COR-L47 (cell line): ENCODE results near the gene KLHL18.
A peak's percentile ranks its signal among the peaks of the same experiment; 100 is the strongest.
"Not testable (repeated sequence)": the region's sequence is repeated elsewhere in the genome, so short reads cannot be mapped to it uniquely, and the experiment has no call there.

Source experiments
- DNase-seq: peaks from one replicate; lab custom pipeline; 2025; lab: John Stamatoyannopoulos, UW

The KLHL18 gene

GRCh38 chr3:47282424-47283192 lies at the start of gene KLHL18, which contains the start of gene KIF9:
KLHL18 (plus strand) TSS chr3:47282944; CDS start chr3:47282966, 22 bp downstream.
KIF9 (minus strand) TSS chr3:47282799; CDS start chr3:47277374, 5,425 bp downstream.
- DNase-seq: peak; percentile 86

DNA sequence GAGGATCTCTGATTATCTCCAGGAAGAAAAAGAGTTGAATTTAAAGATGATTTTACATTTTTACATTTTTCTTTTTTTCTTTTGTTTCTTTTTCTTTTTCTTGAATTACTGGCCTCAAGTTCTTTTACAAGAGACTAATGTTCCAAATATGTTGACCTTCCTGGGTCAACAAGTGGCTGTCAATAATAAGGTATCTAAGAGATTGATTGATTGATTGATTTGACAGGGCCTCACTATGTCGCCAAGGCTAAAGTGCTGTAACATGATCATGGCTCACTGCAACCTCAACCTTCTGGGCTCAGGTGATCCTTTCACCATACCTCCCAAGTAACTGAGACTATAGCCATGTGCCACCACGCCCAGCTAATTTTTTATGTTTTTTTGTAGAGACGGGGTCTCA lies 44.7 kb upstream of the KLHL18 start:
- DNase-seq: no peak

DNA sequence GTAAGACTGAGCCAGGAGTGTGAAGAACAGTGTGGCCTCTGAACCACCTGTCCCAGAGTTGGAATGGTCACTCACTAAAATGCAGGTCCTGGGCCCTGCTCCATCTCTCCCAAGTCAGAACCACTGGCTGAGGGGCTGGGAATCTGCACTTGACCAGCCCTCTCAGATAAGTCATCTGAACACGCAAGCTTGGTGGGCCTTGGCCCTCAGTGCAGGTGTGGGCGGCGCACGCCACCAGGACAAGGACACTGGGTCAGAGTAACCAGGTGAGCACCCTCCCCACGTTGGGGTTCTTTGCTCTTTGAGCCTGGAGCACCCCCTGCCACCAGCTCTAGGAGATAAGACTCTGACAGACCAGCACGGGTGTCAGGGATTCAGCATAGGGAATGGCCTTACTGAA lies 42.8 kb upstream of the KLHL18 start:
- DNase-seq: no peak

- DNase-seq: no peak
These were observed 39.2 kb upstream of the KLHL18 start for GRCh38 chr3:47243419-47244147.

- no peak for DNase-seq
These were observed 38.1 kb upstream of the KLHL18 start for GRCh38 chr3:47244531-47245100.

GRCh38 chr3:47245271-47245670 lies 37.5 kb upstream of the KLHL18 start:
- no peak for DNase-seq

GRCh38 chr3:47247131-47248064 lies 35.3 kb upstream of the KLHL18 start:
- DNase-seq: no peak

- DNase-seq: peak; percentile 11
These were observed 32.3 kb upstream of the KLHL18 start for GRCh38 chr3:47250309-47251060.

DNA sequence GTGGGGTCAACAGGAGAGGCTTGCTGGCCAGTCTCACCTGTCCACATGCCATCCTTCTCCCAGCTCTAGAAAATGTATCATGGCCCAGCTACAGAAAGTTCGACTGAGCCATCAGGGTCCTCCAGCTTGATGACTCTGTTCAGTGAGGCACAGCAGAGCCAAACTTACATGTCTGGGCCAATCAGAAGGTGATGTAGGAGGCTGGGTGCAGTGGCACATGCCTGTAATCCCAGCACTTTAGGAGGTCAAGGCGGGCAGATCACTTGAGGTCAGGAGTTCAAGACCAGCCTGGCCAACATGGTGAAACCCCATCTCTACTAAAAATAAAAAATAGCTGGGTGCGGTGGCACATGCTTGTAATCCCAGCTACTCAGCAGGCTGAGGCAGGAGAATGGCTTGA lies 31.7 kb upstream of the KLHL18 start:
- DNase-seq: not testable (repeated sequence)

GRCh38 chr3:47251689-47252088 lies 31.1 kb upstream of the KLHL18 start:
- DNase-seq: no peak

DNA sequence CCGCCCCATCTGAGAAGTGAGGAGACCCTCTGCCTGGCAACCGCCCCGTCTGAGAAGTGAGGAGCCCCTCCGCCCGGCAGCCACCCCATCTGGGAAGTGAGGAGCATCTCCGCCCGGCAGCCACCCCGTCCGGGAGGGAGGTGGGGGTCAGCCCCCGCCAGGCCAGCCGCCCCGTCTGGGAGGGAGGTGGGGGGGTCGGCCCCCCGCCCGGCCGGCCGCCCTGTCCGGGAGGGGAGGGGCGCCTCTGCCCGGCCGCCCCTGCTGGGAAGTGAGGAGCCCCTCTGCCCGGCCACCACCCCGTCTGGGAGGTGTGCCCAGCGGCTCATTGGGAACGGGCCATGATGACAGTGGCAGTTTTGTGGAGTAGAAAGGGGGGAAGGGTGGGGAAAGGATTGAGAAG lies 26.4 kb upstream of the KLHL18 start:
- not testable (repeated sequence) for DNase-seq

DNA sequence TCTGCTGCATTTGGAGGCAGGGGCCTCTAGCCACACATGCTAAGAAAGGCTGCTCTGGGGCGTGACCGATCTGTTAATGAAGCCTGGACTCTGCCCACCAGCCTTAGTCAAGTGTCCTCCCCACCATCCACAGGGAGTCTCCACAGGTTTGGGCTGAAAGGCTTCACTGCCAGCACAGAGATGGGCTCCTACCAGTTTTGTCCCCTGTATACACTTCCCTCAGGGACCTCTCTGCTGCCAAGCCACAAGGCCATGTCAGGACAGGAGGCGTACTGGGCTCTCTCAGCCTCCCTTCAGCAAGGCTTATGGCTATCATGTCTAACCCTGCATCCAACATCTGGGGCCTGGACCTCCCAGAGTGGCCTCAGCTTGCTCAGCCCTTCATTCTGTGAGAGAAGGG lies 23.6 kb upstream of the KLHL18 start:
- no peak for DNase-seq

GRCh38 chr3:47260605-47261004 lies 22.1 kb upstream of the KLHL18 start:
- DNase-seq: no peak

DNA sequence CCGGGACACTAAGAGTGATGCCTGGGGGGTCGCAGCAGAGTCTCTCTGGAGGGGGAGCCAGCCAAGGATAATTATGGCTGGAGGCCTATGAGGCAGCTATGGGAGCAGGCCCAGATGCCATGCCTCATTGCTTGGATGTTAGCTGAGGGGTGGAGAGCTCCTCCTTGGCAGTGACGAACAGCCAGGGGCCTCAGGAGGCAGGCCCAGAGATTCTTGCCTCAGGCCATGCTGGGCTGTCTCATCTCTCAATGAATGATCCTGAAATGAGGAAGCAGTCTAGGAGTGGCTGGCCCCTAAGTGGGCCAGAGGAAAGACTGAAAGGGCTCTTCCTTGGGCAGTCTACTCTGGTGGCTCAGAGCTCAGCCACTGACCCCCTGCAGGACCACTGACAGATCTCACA lies 21.4 kb upstream of the KLHL18 start:
- DNase-seq: no peak

- no peak for DNase-seq
These were observed 17.7 kb upstream of the KLHL18 start for GRCh38 chr3:47265008-47265407.

DNA sequence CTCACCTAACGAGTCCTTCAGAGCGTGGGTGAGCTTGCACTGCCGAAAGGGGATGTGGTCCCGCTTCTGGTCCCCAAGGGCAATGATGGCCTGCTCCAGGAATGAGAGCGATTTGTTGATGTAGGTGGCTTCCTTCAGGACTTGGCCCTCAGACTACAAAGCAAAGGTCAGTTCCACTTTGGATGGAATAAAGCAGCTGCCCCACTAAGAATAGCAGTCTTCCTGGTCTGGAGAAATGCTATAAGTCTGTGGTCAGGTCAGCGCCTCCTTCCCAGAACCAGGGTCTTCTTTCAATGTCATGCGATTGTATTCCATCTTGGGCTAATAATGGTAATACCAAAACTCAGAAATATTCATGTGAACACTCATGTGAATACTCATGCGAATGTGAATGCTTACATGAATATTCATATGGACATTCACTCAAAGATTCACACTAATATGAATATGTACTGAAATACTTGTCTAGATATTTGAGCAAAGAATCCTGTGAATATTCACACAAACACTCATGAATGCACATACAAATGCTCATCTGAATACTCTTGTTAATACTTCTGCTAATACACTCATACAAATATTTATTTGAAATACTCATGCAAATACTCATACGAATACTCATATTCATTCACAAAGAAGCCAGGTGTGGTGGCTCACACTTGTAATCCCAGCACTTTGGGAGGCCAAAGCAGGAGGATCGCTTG lies 16.9 kb upstream of the KLHL18 start:
- DNase-seq: no peak

DNA sequence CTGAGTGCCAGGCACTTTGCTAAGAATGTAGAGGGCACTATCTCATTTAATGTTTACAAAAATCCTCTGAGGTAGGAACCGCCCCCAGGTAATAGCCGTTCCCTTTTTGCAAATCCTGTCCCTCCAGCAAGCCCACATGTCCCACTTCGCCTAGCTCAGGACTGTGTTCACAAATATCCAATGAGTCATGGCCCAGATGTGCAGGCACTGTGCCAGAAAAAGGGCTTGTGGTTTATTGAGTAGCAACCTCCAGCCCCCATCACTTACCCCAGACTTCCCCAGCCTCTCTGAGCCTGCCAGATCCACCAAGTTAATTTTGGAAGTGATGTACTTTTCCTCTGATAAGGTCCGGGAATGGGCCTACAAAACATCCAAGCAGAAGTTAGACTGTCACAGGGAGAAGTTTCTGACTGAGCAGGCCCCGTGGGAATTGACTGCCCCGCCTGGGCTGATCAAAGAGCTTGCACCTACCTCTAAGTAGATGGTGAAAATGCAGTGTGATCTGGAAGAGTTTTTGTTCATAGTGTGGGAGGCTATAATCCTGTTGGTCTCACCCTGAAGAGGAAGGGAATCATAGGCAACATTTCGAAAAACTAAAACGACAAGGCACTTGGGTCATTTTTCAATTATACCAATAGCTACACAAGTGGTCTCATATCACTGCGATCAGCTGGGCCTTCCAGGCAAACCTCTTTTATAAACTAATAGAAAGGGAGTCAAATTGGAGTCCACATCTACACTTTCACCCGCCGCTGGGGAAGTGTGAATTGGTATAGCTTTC lies 15.8 kb upstream of the KLHL18 start:
- no peak for DNase-seq

DNA sequence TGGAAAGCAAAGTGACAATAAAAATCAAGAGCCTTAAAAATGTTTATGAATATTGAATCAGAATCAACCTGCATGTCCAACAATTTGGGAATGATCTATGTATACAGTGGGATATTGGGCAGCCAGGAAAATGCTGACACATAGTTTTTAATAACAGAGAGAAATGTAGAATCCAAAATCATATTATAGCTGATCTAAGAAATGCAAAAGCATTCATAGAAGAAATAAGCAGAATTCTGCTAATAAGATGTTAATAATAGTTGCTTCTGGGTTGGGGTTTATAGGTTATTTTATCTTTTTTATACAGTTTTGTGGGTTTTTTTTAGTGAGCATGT lies 15.3 kb upstream of the KLHL18 start:
- DNase-seq: no peak

GRCh38 chr3:47270526-47270925 lies 12.2 kb upstream of the KLHL18 start:
- DNase-seq: no peak

- DNase-seq: no peak
These were observed 9.2 kb upstream of the KLHL18 start for GRCh38 chr3:47273564-47273963.
